A549 (cell line): Measurements from ENCODE around the gene C1orf174.

Source experiments
- CEBPB ChIP-seq, 2 experiments: fragments of >200 bp in 1 of 2; sonication (Bioruptor Twin) in 1 of 2; formaldehyde crosslinking in 1 of 2; IDR thresholded peaks; 2 replicates each; pipeline ENCODE4 v1.6.1; 2012 to 2016
- EHMT2 ChIP-seq: fragments of 200-600 bp; sonication (generic); IDR thresholded peaks from 2 replicates; pipeline ENCODE4 v1.6.1; 2016; ENCODE audit warnings: antibody characterized with exemption, low read depth, mild to moderate bottlenecking, moderate library complexity
- EP300 ChIP-seq, 2 experiments: fragments of >200 bp; sonication (Bioruptor Twin); formaldehyde crosslinking; IDR thresholded peaks; 2 replicates in 1 of 2; 3 replicates in 1 of 2; pipeline ENCODE4 v1.6.1; 2016 to 2017
- POLR2A ChIP-seq: IDR thresholded peaks from 2 replicates; pipeline ENCODE4 v1.6.1; 2012; ENCODE audit warnings: mild to moderate bottlenecking, low read length
- POLR2AphosphoS2 ChIP-seq: conservative IDR thresholded peaks from 2 replicates; pipeline ENCODE4 v1.6.1; 2012; ENCODE audit warnings: low read length, improper control_type of control experiment, inconsistent platforms
- SREBF2 ChIP-seq: fragments of 450-650 bp; IDR thresholded peaks from 2 replicates; pipeline ENCODE4 v1.6.1; 2014; ENCODE audit warnings: mild to moderate bottlenecking, moderate library complexity
- ZFP36 ChIP-seq: fragments of 450-650 bp; IDR thresholded peaks from 2 replicates; pipeline ENCODE4 v1.6.1; 2014; ENCODE audit warnings: borderline replicate concordance; ENCODE audit not compliant: partially characterized antibody
- TF ChIP-seq, protein P1 (sequence below): fragments of >200 bp; sonication (Bioruptor Twin); formaldehyde crosslinking; IDR thresholded peaks from 3 replicates; pipeline ENCODE4 v1.5.1; 2016
- TF ChIP-seq, protein P2 (sequence below): fragments of 450-650 bp; IDR thresholded peaks from 2 replicates; pipeline ENCODE4 v1.6.1; 2014; ENCODE audit warnings: antibody characterized with exemption

DNA sequence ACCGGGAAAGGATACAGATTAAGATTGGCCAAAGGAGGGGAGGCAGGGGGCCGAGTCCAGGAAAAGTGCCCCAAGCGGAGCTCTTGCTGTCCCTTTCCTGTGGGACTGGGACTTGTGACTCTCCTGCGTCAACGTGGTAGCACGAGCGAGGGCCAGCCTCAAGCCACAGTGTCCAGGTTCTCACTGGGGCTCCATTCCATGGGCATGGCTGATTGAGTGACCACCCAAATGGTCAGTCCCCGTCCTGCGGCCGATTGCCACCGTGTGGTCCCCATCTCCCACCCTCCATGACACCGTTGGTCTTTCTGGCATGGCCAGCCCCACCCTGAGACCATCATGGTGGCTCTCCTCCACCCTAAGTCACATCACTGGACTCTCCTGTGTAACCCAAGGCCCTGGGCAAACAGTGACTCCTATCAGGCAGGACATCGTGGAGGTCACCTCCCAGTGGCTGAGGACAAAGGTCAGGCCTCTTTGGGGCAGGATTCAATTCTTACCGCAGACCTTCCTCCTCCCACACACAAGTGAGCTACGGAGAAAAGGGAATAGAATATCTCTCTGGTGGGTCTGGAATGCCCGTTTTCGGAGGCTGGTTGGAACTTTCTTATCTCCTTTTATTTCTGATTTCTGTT lies 8.9 kb upstream of the C1orf174 start:
- TF ChIP-seq SREBF2 (no peak), POLR2AphosphoS2 (no peak), EP300 (IDR thresholded peaks at IDR 0.05) (no peak), POLR2A (no peak), ZFP36 (no peak), CEBPB (IDR thresholded peaks at IDR 0.05) (no peak), EHMT2 (no peak)
- TF ChIP-seq, protein P1, sequence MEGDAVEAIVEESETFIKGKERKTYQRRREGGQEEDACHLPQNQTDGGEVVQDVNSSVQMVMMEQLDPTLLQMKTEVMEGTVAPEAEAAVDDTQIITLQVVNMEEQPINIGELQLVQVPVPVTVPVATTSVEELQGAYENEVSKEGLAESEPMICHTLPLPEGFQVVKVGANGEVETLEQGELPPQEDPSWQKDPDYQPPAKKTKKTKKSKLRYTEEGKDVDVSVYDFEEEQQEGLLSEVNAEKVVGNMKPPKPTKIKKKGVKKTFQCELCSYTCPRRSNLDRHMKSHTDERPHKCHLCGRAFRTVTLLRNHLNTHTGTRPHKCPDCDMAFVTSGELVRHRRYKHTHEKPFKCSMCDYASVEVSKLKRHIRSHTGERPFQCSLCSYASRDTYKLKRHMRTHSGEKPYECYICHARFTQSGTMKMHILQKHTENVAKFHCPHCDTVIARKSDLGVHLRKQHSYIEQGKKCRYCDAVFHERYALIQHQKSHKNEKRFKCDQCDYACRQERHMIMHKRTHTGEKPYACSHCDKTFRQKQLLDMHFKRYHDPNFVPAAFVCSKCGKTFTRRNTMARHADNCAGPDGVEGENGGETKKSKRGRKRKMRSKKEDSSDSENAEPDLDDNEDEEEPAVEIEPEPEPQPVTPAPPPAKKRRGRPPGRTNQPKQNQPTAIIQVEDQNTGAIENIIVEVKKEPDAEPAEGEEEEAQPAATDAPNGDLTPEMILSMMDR, result no peak
- TF ChIP-seq, protein P2, sequence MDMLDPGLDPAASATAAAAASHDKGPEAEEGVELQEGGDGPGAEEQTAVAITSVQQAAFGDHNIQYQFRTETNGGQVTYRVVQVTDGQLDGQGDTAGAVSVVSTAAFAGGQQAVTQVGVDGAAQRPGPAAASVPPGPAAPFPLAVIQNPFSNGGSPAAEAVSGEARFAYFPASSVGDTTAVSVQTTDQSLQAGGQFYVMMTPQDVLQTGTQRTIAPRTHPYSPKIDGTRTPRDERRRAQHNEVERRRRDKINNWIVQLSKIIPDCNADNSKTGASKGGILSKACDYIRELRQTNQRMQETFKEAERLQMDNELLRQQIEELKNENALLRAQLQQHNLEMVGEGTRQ, result no peak
